HTERT RPE-1 (cell line): ENCODE data around the gene PLCB1.

Source experiments
- in situ Hi-C: fragments of 300-500 bp; cut with MboI; formaldehyde crosslinking; loops from 4 replicates; pipeline ENCODE4 v1.14.3; 2020; ENCODE audit warnings: low sequenced_read_pairs

Gene PLCB1

GRCh38 chr20:8903655-8904605, 771.9 kb downstream of the PLCB1 start:
- in situ Hi-C loops: no loop called here

GRCh38 chr20:8909596-8909995, 777.5 kb downstream of the PLCB1 start:
- in situ Hi-C loops: no loop called here

GRCh38 chr20:8912096-8912495, 780.0 kb downstream of the PLCB1 start:
- in situ Hi-C loops: no loop called here

- in situ Hi-C loops: no loop called here
Measured at GRCh38 chr20:8912731-8913130, 780.7 kb downstream of the PLCB1 start.

- in situ Hi-C loops: no loop called here
Measured at GRCh38 chr20:8913456-8913855, 781.4 kb downstream of the PLCB1 start.

- in situ Hi-C loops: no loop called here
Measured at GRCh38 chr20:8914421-8914820, 782.4 kb downstream of the PLCB1 start.

GRCh38 chr20:8917084-8917483, 785.0 kb downstream of the PLCB1 start:
- in situ Hi-C loops: no loop called here

- in situ Hi-C loops: no loop called here
Measured at GRCh38 chr20:8918145-8918544, 786.1 kb downstream of the PLCB1 start.

GRCh38 chr20:8924539-8924938, 792.5 kb downstream of the PLCB1 start:
- in situ Hi-C loops: no loop called here

GRCh38 chr20:8930726-8931125, 798.7 kb downstream of the PLCB1 start:
- in situ Hi-C loops: no loop called here

- in situ Hi-C loops: no loop called here
Measured at GRCh38 chr20:8932192-8933165, 800.4 kb downstream of the PLCB1 start.

GRCh38 chr20:8933381-8933807, 801.3 kb downstream of the PLCB1 start:
- in situ Hi-C loops: no loop called here

- in situ Hi-C loops: no loop called here
Measured at GRCh38 chr20:8934362-8934761, 802.3 kb downstream of the PLCB1 start.
